Inflammatory macrophage (primary cell): ENCODE data around the gene CCDC60.
A peak's percentile ranks its signal among the peaks of the same experiment; 100 is the strongest.

Source experiments
- DNase-seq, 2 donors: peaks; one replicate each; pipeline ENCODE4 v3.0.0-alpha.2; 2020 to 2022

Gene CCDC60

DNA sequence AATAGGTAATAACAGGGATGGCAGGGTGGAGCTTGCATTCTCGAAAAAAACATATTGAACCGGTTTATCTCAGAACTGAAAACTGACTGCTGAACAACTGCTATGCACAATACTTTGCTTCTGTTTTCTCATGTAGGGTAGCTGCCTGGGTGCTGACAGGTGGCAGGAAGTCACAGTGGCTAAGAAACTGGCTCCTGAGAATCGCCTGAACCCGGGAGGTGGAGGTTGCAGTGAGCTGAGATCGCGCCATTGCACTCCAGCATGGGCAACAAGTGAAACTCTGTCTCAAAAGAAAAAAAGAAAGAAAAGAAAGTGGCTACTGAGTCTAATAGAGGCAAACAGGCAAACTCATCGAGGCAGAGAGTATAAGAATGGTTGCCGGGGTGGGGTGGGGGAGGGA lies 113.1 kb downstream of the CCDC60 start:
- no peak for DNase-seq

DNA sequence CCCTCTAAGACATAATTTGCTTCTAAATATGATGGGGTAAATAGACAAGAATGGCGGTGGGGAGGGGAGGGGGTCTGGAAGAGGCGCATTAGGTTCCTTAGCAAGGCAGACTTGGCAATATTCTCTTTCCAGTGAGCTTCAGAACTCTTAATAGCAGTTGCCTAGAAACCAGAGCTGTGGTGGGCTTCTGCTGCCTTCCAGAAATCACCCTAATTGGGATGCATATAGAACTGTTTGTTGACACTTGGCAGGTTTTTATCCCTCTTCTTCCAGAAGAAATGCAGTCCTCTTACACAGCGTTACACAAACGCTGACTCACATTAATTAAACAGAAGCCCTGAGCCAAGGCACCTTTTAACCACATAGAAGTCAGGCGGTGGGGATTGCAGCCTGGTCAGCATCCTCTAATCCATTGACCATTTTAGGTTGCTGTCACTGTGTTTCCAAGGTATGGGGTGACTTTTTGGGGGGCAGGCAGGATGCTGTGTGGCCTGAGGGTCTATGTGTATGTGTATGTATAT lies 114.1 kb downstream of the CCDC60 start:
- no peak for DNase-seq

DNA sequence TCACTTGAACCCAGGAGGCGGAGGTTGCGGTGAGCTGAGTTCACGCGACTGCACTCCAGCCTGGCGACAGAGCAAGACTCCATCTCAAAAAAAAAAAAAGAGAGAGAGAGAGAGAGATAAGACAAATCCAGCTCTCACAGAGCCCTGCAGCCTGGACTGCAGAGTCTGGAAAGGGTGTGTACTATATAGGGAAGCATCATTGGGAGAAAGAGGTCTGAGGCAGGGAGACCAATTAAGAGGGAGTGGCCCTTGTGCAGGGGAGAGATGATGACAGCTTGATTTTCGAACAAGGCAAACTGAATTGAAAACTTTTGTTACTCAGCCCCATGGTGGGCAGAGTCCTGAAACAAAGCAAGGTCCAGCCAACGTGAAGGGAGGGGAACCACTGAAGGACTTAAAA lies 116.2 kb downstream of the CCDC60 start:
- DNase-seq: no peak

DNA sequence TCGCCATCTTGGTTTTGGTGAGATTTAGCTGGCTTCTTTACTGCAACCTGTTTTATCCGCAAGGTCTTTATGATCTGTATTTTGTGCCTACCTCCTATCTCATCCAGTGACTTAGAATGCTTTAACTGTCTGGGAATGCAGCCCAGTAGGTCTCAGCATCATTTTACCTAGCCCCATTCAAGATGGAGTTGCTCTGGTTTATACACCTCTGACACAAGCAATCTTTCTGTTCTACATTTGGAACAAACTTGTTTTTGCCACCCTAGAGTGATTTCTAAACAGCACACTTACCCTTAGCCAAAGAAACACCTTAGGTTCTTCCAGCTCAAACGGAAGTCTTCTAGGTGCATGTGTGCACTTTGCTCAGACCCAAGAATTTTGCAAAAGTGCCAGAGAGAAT lies 122.3 kb downstream of the CCDC60 start:
- no peak for DNase-seq

DNA sequence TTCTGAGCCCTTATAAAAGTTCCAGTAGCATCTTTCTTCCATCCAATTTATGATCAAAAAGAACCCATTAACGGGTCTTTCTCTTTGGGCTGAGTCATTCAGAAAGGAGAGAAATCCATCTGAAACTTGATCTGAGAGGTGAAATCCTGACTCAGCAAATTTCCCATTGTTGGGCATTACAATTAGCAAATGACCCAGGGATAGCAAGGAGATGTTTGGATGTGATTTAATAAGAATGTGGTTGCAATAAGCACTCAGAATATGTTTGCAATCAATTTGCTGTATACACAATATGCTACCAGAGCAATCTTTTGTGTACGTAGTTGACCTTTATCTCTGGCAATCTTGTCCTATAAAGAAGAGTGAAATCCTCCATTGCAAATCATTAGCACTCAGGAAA lies 122.7 kb downstream of the CCDC60 start:
- no peak for DNase-seq

DNA sequence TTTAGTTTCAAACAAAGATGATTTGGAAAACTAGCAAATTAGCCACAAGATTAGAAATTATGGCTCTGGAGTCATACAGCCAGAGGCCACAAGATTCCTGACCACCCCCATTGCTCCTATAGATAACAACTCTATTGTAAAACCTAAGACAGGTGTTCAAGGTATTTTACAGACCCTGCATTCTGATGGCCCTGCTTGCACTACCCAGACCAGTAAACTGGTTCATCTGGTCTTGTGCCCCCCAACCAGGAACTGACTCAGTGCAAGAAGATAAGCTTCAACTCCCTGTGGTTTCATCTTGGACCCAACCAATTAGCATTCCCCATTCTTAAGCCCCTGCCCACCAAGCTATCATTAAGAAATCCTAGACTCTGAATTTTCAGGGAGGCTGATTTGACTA lies 125.0 kb downstream of the CCDC60 start:
- DNase-seq: no peak

DNA sequence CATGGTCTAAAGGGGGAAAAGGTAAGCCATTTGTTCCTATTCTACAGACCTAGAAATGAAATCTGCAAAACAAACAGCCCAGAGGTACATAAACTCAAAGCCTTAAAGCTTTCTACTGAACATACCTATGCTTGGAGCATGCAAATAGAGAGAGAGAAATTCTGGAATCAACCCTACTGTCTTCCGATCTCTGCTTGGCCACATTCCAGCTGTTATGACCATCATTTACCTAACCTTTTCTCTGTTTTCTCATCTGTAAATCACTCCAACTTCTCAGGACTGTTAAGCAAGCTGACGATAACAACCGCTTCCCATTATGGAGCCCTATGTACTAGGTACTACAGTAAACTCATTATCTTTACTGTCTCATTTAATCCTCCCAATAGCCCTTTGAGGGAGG lies 126.3 kb downstream of the CCDC60 start:
- DNase-seq: no peak

DNA sequence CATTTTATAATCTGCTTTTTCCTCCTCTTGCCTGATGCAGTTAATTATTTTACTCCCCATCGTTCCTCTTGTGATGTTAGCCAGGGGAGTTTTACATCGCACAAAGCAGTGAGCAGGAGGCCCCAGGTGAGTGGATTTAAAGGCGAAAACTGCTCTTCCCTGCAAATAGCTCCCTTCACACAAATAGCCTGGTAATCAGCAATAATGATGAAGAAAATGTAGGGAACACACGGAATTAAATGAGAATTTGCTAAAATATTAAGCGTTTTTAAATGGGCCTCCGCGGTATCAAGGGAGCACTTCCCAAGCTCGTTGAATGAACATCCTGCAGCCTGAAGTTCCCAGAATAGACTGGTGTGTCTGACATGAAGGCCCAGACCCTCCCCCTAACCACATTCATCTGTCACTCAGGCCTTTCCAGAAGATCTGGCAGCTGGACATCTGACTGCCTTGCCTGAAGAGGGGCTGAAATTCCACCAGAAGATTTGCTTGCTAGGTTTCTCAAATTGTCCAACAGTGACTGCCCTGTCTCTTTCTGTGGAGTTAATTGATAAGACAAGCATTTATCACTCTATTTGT lies 127.2 kb downstream of the CCDC60 start:
- no peak for DNase-seq

DNA sequence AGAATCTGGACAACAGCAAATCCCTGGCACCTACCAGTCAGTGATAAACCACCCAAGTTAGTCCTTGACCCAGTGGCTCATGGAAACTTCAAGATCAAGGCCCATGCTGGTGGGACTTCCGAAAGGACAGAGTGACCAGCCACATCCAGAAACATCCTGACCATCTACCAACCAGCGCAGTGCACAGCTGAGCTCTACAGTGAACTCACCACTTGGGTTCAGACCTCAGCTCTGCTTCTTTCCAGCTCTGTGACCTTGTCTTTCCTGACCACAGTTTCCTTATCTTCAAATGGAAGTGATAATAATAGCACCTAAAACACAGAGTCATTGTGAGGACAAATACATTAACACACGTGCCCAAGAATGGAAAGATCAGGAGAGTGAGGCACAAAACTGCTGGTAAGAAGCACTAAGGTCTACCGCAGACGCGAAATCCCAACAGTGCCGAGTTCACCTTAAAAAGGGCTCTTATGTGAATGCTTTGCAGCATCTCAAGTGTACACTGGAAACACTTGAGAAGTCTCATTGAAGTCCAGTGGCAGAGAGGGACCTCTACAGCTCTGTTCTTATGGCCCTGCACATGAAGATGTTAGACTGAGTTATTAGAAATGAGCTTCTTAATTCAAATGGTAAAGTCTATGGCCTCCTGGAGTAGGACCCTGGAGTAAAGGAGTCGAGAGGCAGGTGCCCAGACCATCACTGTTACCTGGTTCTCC lies 128.8 kb downstream of the CCDC60 start:
- no peak for DNase-seq

DNA sequence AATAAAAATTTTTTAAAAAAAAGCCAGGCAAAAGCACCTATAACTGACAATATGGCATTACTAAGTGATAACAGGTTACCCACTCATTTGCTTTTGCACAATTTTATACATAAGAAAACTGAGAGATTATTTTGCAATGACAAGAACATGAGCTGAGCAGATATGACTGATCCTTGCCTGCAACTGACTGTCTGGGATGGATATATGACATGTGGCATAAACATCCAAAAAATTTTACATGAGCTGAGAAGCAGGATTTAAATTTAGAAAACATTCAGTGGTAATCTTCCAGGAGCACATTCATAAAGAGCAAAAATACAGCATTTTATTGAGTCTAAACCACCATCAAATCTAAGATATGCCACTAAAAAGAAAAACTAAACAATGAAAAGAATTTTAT lies 133.8 kb downstream of the CCDC60 start:
- no peak for DNase-seq

DNA sequence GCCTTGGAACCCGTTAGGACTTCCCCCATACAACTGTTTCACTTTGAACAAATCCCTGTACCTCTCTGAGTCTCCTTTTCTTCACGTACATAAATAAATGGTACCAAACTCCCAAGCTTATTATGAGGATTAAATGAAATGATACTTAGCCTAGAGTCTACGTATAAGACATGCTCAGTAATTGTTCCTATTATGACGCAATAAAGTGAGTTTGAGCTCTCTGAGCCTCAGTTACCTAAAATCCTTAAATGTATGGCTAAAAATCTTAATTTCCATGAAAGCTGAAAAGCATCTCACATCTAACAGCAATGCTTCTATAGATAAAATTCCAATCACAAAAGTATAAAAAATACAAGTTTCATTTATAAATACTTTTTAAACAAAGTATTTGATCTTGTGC lies 141.1 kb downstream of the CCDC60 start:
- DNase-seq: no peak

DNA sequence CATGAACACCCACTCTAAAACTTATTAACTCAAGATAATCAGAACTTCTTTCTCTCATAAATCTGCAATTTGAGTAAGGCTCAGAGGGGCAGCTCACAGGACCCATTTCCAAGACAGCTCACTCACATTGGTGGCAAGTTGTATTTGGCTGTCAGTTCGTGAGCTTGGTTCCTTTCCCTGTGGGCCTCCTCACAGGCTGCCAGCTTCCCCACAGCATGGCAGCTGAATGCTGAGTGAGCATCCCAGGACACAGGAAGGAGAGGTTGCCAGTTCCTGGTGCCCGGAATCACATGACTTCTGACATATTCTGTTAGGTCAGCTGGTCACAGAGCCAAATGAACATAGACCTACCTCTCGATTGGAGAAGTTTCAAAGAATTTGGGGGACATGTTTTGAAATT lies 142.4 kb downstream of the CCDC60 start:
- no peak for DNase-seq

DNA sequence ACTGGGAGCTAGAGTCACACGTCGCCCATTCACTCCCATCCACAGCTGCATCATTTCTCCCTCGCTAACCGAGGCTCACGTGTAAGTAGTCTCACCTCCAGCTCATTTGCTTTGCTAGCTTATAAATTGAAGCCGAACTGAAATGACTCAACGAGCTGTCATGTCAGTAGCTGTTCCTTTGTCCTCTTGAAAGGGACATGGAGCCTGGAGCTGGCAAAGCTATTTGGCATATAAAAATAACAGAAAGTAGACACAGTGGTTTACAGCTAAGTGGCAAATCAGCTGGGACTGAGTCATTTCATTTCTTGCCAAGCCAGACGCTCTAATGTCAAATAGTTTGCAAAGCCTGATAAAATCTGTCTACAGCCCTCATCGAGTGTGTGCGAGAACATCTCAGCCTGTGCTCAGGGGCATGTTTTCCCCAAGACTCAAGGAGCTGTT lies 144.6 kb downstream of the CCDC60 start:
- DNase-seq: no peak

DNA sequence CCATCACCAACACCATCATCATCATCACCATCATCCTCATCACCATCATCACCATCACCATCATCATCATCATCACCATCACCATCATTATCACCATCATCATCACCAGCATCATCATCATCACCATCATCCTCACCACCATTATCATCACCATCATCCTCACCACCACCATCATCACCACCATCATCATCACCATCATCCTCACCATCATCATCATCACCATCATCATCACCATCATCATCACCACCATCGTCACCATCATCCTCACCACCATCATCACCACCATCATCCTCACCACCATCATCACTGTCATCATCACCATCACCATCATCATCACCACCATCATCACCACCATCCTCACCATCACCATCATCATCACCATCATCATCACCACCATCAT lies 146.0 kb downstream of the CCDC60 start:
- no peak for DNase-seq

DNA sequence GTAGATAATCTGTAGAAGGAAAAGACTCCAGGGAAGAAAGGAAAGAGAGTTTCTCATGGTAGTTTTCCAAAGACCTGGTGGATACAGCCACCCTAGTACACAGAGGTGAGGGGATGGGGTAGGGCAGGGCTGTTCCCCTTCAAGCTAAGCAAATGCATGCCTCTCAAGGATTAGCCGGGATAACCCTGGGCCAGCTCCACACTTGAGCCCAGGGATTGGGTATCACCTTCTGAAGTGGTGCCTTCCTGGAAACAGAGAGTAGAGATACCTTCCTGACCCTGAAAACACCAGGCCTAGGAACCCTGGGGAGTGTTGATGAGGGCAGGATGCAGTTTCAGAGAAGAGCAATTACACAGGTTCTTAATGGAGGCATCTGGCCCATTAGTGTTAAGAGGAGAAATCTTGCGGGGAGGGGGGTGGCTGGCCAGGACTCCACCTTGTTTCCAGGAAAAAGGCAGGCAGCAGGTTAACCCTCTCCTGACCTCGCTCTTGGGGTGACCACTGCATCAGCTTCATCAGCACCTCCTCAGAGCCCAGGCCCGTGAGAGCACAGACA lies 152.1 kb downstream of the CCDC60 start:
- no peak for DNase-seq

DNA sequence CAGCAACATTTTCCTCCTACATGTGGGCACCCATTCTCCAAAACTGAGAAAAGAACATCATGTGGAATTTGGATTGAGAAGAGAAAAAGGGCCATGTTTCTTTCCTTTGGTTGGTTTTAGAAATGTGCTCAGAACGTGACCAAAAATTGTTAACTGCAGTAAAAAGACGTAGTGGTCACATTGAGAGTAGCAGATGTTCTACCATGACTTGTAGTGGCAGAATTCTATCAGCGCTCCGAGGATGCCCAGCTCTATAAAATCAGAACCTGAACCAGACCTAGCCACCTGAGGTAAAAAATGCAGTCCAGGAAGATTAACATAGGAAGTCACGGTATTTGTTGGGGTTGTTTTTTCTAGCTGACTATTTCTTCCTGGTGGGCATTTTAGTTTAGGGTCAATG lies 157.3 kb downstream of the CCDC60 start:
- DNase-seq: no peak

DNA sequence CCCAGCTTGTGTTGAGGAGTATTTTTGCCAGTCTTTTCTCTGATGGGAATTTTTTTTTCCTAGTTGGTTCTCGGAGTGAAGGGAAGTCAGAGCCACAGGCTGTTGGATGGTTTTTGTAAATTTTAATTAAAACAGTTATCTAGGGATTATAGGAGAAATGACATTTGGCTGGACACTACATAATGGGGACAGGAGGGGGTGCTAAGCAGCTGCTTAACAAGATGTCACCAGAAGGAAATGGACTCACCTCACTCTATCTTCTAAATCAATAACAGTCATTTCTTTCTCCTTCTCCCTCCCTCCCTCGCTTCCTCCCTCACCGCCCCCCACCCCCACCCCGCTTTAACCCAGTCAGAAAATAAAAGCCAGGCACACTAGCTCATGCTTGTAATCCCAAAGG lies 165.7 kb downstream of the CCDC60 start:
- DNase-seq: no peak

DNA sequence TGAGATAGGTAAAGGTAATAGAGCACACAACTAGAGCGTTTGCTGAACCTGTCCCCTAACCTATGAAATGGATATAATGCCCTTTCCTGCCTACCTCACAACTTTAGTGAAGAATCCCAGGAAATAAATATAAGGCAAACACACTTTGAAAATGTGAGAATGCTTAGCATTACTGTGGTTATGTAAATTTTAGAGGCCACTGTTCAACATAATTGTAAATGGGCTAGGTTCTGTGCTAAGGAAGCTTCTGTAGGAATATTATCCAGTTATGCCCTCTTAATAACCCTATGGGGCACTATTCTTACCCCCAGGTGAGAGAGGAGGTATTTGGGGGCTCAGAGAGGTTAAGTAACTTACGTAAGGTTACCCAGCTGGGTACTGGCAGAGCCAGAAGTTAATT lies 166.5 kb downstream of the CCDC60 start:
- no peak for DNase-seq

DNA sequence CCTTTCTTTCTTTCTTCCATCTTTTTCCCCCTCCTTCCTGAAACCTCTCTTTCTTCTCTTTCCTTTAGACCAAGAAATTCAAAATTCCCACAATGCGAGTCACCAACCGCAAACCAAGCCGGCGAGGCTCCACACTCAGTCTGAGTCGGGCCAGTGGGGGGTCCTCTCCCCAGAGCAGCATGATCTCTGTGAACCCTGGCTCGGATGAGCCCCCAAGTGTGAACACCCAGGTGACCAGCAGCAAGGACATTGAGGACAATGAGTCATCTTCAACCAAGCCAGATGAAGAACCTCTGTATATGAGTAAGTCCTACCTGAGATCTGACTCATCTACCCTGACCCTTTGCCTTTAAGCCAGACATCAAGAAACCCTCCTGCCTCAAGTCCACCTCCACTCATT lies 170.5 kb downstream of the CCDC60 start:
- DNase-seq: no peak

DNA sequence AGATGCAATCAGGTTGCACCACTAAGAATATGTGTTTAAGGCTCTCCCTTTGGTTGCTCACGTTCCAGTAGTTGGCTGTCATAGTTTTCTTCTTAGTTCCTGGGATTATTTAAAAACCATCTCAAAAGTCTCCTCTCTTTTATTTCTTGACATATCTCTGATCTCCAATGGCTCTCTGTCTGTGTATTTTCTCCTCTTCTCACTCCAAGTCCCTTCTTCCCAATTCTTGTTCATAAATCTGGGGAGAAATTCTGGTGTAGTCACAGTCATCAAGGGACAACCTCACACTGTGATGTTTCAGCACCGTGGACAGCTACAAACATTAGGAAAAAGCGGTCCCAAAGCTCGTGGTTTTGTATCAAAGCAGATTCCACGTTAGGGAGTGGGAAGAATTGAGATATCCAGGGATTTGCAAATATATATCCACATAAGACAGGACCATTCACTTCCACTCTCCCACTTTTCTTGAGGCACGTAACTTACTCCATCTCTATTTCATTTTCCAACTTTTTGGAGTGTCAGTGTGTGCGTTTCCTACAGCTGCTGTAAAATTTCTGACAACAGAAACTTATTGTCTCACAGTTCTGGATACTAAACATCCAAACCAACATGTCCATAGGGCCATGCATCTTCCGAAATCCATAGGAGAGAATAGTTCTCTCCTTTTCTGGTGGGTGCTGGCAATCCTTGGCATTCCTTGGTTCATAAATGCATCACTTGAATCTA lies 178.4 kb downstream of the CCDC60 start:
- DNase-seq: no peak

DNA sequence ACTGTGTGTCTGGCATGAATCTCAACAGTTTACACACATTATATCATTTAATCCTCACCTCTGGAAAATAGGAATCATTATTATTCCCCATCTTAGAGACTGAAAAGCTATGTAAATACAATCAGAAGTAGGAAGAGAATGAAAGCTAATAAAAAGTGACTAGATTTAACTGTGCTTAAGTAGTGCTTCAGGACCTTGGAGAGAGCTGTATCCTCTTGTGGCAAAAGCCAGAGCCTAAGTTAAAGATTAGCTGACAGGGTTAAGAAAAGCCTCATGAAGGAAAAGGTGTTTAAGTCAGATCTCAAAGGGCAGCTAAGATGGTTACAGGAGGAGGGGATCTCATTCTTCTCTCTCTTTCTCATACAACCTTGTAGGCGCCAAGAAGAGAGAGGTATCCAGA lies 193.7 kb downstream of the CCDC60 start:
- no peak for DNase-seq

DNA sequence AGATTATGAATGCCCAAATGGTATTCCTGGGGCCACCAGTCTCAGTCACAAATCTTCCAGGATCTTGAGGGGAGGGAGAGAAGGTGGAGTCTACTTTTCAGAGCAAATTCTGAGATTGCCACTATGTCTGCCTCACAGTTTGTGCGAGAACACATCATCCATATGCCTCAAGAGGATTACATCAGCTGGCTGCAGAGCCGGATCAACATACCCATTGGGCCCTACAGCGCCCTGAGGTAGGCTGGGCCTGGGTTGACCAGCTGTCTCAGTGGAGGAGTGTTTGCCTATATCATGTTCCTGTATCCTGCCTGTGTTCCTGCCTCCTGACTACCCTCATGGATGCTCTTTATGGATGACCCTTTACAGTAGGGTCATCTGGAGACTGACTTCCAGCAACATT lies 205.9 kb downstream of the CCDC60 start:
- DNase-seq: no peak

DNA sequence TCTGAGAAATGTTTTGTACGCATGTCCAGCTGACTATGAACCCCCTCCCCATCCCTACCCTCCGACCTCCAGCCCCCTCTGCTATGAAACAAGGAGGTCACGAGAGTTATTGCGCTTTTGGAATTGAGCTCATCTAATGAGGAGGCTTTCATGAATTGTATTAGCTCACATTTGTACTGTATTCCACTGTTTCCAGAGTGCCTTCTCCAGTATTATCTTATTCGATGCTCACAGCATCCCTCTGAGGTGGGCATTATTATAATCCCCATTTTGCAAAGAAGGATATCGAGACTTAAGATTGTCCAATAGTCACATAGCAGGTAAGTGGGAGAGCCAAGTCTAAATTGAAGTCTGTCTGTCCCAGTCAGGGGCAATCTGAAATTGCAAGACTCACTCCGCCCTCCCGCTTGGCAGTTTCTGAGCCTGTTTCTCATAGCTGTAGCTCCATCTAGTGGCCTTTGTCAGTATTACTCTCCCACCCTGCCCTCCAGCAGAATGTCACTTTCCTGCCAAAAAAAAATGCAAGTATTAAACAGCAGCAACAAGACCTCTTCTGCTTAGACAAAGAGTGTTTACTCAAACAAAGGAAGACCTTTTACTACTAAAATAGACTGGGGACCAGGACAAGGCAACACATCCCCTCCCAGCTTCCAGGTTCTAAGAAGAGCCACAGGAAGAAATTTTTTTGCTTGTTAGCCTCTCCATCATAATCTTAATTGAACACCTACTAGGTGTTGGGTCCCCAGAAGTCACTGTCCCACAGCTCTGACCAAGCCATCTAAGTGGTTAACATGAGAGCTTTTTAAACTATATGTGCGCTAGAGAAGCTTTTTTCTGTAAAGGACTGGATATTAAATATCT lies 210.5 kb downstream of the CCDC60 start:
- peak; percentile 56 to 57 for DNase-seq
